NT2/D1 (cell line): ENCODE results near the gene CXCL14.

Source experiments
- SUZ12 ChIP-seq: IDR thresholded peaks from 2 replicates; pipeline ENCODE4 v1.6.1; 2011; ENCODE audit not compliant: insufficient read length, insufficient read depth; ENCODE audit errors: extremely low read depth
- YY1 ChIP-seq: IDR thresholded peaks from 2 replicates; pipeline ENCODE4 v1.6.1; 2011; ENCODE audit not compliant: insufficient read length, insufficient read depth
- ZNF274 ChIP-seq: IDR thresholded peaks from 2 replicates; pipeline ENCODE4 v1.6.1; 2011; ENCODE audit warnings: mild to moderate bottlenecking, low read depth, low read length

- TF ChIP-seq ZNF274: no peak
- no peak for TF ChIP-seq YY1
- TF ChIP-seq SUZ12: no peak
These were observed 21.4 kb upstream of the CXCL14 start for GRCh38 chr5:135600152-135600570.
